DOHH2 (cell line): ENCODE results near the gene CLEC18B.
"Not testable (repeated sequence)": the region's sequence is repeated elsewhere in the genome, so short reads cannot be mapped to it uniquely, and the experiment has no call there.

Experiments used
- H3F3A ChIP-seq: fragments of 200-600 bp; sonication (generic), shearing (Covaris generic); 2 replicates; pipeline ENCODE4 v1.6.0; 2016; ENCODE audit warnings: antibody characterized with exemption, mild to moderate bottlenecking; ENCODE audit not compliant: control insufficient read depth, insufficient read depth
- H3K27ac ChIP-seq: fragments of 200-600 bp; sonication (generic); 2 replicates; pipeline ENCODE4 v1.5.1; 2014; ENCODE audit warnings: low read depth, mild to moderate bottlenecking, low read length, moderate library complexity
- H3K27me3 ChIP-seq: fragments of 200-600 bp; sonication (generic); 2 replicates; pipeline ENCODE4 v1.6.1; 2014; ENCODE audit warnings: mild to moderate bottlenecking, low read length, mixed read lengths; ENCODE audit not compliant: control insufficient read depth
- H3K36me3 ChIP-seq: fragments of 200-600 bp; sonication (generic); 2 replicates; pipeline ENCODE4 v1.6.1; 2014; ENCODE audit warnings: mild to moderate bottlenecking, low read length, moderate library complexity, mixed read lengths; ENCODE audit not compliant: control insufficient read depth
- H3K4me1 ChIP-seq: fragments of 200-600 bp; sonication (generic); 2 replicates; pipeline ENCODE4 v1.6.1; 2014; ENCODE audit warnings: mild to moderate bottlenecking, low read length, mixed read lengths; ENCODE audit not compliant: control insufficient read depth
- H3K4me2 ChIP-seq: fragments of 200-600 bp; sonication (generic); 2 replicates; pipeline ENCODE4 v1.6.0; 2014; ENCODE audit warnings: mild to moderate bottlenecking, low read length, moderate library complexity
- H3K4me3 ChIP-seq: fragments of 200-600 bp; sonication (generic); 2 replicates; pipeline ENCODE4 v1.5.1; 2014; ENCODE audit warnings: mild to moderate bottlenecking, low read length, mixed read lengths
- H3K79me2 ChIP-seq: fragments of 200-600 bp; sonication (generic); 2 replicates; pipeline ENCODE4 v1.6.1; 2014; ENCODE audit warnings: mild to moderate bottlenecking, low read length, mixed read lengths; ENCODE audit not compliant: control insufficient read depth
- H3K9me2 ChIP-seq: fragments of 200-600 bp; sonication (generic); replicated peaks from 2 replicates; pipeline ENCODE4 v1.6.1; 2014; ENCODE audit warnings: mild to moderate bottlenecking, low read length, mixed read lengths; ENCODE audit not compliant: control insufficient read depth
- H3K9me3 ChIP-seq: fragments of 200-600 bp; sonication (generic); 2 replicates; pipeline ENCODE4 v1.6.1; 2014; ENCODE audit warnings: antibody characterized with exemption, low read length, mixed read lengths; ENCODE audit not compliant: control insufficient read depth, insufficient read depth
- H4K20me1 ChIP-seq: fragments of 200-600 bp; sonication (generic); 2 replicates; pipeline ENCODE4 v1.6.0; 2014; ENCODE audit warnings: low read depth, mild to moderate bottlenecking, antibody characterized with exemption, low read length, moderate library complexity; ENCODE audit not compliant: control insufficient read depth, insufficient read depth

The CLEC18B gene

DNA sequence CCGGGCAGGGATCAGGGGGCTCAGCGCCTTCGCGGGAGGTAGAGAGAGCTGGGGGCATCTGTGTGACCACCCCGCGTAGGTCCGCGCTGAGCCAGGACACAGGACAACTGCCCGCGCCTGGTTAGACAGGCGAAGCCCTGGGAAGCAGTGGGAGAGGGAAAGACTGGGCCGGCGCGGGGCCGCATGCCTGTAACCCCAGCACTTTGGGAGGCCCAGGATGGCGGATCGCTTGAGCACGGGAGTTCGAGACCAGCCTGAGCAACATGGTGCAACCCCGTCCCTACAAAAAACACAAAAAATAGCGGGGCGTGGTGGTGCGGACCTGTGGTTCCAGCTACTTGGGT is 13.9 kb downstream of the CLEC18B start:
- H3K4me1 ChIP-seq, H3K4me3 ChIP-seq, H3K79me2 ChIP-seq, H3K27me3 ChIP-seq, H3K4me2 ChIP-seq, H3K27ac ChIP-seq, H3K9me2 ChIP-seq, H4K20me1 ChIP-seq, H3K36me3 ChIP-seq, H3K9me3 ChIP-seq, H3F3A ChIP-seq: not testable (repeated sequence)

DNA sequence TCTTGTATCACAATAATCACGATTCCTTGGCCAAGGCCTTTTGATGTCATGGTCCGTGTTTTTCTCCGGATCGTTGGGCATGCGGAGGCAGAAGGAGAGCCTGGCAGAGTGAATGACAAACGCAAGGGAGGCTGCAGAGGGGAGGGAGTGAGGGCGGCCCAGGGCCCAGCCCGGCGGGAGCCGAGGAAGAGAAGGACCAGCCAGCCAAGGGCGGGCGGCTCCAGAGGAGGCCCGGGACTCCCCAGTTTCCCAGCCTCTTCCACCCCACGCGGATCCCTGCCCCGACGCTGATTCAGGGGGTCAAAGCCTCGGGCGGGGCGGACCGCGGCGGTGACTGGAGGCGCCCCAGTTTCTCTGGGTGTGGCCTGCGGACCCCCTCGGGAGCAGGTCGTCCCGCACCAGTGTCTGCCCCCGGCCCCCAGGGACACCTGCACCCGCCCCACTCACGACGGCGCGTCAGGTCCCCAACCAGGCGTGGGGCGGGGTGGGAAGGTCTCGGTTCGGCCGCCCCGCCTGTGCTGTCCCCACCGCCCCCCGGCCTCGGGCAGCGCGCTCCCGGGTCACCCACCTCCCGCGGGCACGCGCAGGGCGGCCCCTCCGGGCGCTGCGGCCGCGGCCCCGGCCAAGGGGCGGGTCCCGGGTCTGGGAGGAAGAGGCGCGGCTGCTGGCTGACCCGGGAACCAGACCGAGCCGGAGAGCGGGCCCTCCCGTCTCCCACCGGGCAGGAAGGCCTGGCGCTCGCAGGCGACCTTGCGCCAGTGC is 14.5 kb downstream of the CLEC18B start:
- not testable (repeated sequence) for H3K9me2 ChIP-seq, H3F3A ChIP-seq, H4K20me1 ChIP-seq, H3K27ac ChIP-seq, H3K4me3 ChIP-seq, H3K9me3 ChIP-seq, H3K36me3 ChIP-seq, H3K4me2 ChIP-seq, H3K4me1 ChIP-seq, H3K27me3 ChIP-seq, H3K79me2 ChIP-seq

- not testable (repeated sequence) for H3K4me2 ChIP-seq, H3K4me1 ChIP-seq, H3K27me3 ChIP-seq, H3K9me3 ChIP-seq, H3K9me2 ChIP-seq, H3K79me2 ChIP-seq, H3K36me3 ChIP-seq, H3K27ac ChIP-seq, H3F3A ChIP-seq, H3K4me3 ChIP-seq, H4K20me1 ChIP-seq
Measured at GRCh38 chr16:74404148-74404933, 16.9 kb downstream of the CLEC18B start.

GRCh38 chr16:74400238-74400637 is 21.0 kb downstream of the CLEC18B start:
- not testable (repeated sequence) for H3K4me1 ChIP-seq, H3F3A ChIP-seq, H3K4me2 ChIP-seq, H3K79me2 ChIP-seq, H3K27me3 ChIP-seq, H3K36me3 ChIP-seq, H3K4me3 ChIP-seq, H3K9me3 ChIP-seq, H3K9me2 ChIP-seq, H3K27ac ChIP-seq, H4K20me1 ChIP-seq

DNA sequence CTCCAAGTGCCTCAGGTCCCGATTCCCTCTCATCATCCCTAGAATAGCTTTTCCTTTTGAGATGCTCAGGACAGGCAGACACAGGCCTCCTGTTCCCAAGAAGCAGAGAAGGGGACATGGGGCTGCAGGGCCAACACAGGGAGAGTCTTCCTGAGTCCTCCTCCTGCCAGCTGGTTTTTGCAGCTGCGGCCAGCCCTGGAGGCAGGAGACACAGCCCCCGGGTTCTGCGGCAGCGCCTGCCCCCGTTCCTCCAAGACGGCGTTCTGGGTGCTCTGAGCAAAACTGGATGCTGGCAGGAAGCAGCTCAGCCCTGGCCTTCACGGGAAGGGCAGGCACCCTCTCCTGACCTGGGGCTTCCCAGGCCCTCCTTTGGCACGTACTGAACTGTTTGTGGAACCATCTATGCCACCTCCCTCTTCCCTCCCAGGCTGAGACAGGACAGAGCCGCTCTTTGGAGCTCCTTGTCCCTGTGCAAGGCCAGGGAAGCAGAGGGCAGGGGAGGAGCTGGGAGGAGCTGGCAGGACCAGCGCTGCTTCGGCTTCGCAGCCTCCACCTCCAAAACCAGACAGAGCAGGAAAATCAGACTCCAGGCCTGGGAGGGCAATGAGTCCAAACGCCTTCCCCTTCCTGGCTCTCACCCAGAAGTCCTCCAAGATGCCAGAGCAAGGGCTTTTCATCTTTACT is 22.9 kb downstream of the CLEC18B start:
- not testable (repeated sequence) for H3K4me2 ChIP-seq, H3K9me2 ChIP-seq, H3K27me3 ChIP-seq, H3K9me3 ChIP-seq, H3K79me2 ChIP-seq, H3K4me3 ChIP-seq, H4K20me1 ChIP-seq, H3K27ac ChIP-seq, H3K36me3 ChIP-seq, H3K4me1 ChIP-seq, H3F3A ChIP-seq

DNA sequence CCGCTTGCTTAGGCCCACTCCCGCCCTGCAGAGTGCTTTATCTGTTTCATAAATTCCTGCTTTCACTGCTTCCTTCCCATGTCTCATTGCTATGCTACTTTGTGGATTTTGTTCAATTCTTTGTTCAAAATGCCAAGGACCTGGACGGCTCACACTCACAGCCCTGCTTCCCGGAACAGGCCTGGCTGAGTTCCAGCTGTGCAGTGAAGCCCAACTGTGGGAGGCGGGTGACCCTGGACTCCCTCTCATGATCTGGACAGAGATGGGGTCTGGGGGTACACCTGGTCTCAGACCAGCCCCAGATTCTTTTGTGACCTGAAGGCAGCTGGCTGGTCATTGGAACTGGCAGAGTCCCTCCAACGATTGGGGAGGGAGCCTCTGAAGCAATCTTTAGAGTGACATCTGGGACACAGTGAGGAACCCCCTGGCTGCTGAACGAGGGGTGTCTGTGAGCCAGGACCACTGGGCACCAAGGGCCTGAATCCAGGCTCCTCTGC is 24.7 kb downstream of the CLEC18B start:
- H3K79me2 ChIP-seq, H3K4me1 ChIP-seq, H3K27me3 ChIP-seq, H3F3A ChIP-seq, H3K36me3 ChIP-seq, H3K4me3 ChIP-seq, H3K27ac ChIP-seq, H3K9me2 ChIP-seq, H3K4me2 ChIP-seq, H4K20me1 ChIP-seq, H3K9me3 ChIP-seq: not testable (repeated sequence)

DNA sequence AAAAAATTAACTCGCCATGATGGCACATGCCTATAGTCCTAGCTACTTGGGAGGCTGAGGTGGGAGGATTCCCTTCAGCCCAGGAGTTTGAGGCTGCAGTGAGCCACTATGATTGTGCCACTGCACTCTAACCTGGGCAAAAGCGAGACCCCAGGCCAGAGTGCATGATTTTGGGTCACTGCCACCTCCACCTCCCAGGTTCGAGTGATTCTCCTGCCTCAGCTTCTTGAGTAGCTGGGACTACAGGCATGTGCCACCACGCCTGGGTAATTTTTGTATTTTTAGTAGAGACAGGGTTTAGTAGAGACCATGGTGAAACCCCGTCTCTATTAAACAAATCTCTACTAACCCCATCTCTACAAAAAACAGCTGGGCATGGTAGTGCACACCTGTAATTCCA is 26.7 kb downstream of the CLEC18B start:
- not testable (repeated sequence) for H3K27me3 ChIP-seq, H3K27ac ChIP-seq, H3F3A ChIP-seq, H4K20me1 ChIP-seq, H3K4me3 ChIP-seq, H3K79me2 ChIP-seq, H3K36me3 ChIP-seq, H3K9me2 ChIP-seq, H3K4me1 ChIP-seq, H3K9me3 ChIP-seq, H3K4me2 ChIP-seq

- not testable (repeated sequence) for H3K27me3 ChIP-seq, H3K9me3 ChIP-seq, H4K20me1 ChIP-seq, H3K79me2 ChIP-seq, H3K4me2 ChIP-seq, H3K4me1 ChIP-seq, H3K4me3 ChIP-seq, H3K27ac ChIP-seq, H3F3A ChIP-seq, H3K36me3 ChIP-seq, H3K9me2 ChIP-seq
Measured at GRCh38 chr16:74394131-74394530, 27.1 kb downstream of the CLEC18B start.
